GM12874 (cell line): ENCODE results near the gene SLC35G2.

ENCODE experiments used
- CTCF ChIP-seq: IDR thresholded peaks from 2 replicates; pipeline ENCODE4 v1.5.1; 2011; ENCODE audit warnings: low read depth, mild to moderate bottlenecking, control low read depth, low read length, moderate library complexity; ENCODE audit not compliant: insufficient read depth

Gene SLC35G2

GRCh38 chr3:136856665-136857064 lies 37.7 kb downstream of the SLC35G2 start:
- TF ChIP-seq CTCF = no peak

- TF ChIP-seq CTCF = no peak
Measured at GRCh38 chr3:136858381-136858780, 39.5 kb downstream of the SLC35G2 start.

GRCh38 chr3:136860541-136860940 lies 41.6 kb downstream of the SLC35G2 start:
- TF ChIP-seq CTCF = no peak

GRCh38 chr3:136861890-136862616 lies 43.1 kb downstream of the SLC35G2 start, which contains the start of gene NCK1:
Gene NCK1, plus strand, starts transcription at chr3:136862208. Its CDS starts 65,794 bp downstream, at chr3:136928002.
- 0 out of 2 replicates have a peak, but pooled peaks have one; percentile 18 for TF ChIP-seq CTCF

GRCh38 chr3:136862617-136863322 lies 43.8 kb downstream of the SLC35G2 start:
- TF ChIP-seq CTCF = no peak

- TF ChIP-seq CTCF = no peak
Measured at GRCh38 chr3:136869282-136869681, 50.4 kb downstream of the SLC35G2 start.

- no peak for TF ChIP-seq CTCF
Measured at GRCh38 chr3:136882571-136882970, 63.6 kb downstream of the SLC35G2 start.
